HG02870 (cell line): Measurements from ENCODE around the gene COL9A3.

Experiments used
- ATAC-seq: cut with Tn5 transposase; IDR thresholded peaks from one replicate; pipeline ENCODE4 v1.9.1; 2021; ENCODE audit warnings: mild to moderate bottlenecking, moderate library complexity; ENCODE audit not compliant: unreplicated experiment

COL9A3 gene

DNA sequence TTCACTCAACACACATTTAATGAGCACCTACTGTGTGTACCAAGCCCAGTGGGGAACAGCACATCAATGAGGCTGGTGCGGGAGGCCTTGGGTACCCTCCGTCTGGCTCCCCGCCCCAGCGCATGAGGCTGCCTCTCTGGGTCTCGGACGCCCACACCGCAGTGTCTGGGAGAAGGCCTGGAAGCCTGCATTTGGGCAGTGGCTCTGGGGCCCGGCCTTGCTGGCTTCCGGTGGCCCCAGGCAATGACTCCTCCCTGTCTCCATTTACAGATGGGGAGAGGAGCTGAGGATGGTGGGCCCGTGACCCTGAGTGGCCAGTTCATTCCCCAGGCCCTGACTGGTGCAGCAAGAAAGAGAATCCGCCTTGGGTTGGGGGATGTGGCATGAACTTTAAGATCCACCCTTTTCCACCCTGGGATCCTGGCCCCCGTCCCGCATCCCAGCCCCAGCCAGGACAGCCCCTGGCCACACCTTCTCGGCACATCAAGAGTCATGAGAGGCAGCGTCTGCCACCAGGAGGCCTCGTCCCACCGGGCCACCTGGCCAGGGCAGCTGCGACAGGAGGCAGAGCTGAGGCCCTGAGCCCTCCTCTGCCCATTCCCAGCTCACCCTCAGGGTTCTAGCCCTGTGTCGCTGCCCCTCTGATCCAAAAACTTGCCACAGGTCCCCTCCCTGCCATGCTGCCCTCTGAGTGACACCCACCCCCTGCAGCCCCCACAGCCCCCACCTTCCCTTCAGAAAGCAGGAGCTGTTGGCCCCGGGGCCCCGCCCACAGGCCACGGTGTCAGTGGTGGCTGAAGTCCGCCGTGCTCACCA is 38.0 kb upstream of the COL9A3 start:
- ATAC-seq = no peak

DNA sequence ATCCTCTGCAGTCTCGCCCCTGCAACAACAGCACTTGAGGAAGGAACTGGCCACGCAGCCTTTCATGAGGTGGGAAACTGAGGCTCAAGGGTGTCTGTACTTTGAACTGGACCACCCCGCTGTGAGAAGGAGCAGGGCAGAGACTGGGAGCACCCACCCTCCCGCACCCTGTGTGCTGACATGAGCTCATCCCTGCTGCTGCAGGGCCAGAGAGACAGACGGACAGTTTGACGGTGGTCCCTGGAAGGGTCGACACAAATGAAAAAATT is 37.5 kb upstream of the COL9A3 start:
- ATAC-seq = no peak

DNA sequence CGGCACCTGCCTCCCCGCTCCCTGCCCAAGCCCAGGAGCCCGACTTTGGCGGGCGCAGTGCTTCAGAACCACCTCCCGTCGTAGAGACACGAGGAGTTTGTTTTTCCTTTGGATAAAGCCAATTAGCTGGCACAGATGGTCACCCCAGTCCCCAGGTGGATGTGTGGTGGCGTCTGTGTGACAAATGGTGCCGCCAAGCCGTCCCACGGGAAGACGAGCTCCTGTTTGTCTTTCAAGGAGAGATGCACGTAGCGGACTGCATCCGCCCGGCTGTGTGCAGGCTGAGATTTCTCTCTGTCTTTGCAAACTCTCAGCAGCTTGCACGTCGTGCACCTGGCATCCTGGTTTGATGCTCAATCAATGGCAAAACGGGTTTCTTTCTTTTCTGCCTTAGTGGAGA is 36.6 kb upstream of the COL9A3 start:
- no peak for ATAC-seq

DNA sequence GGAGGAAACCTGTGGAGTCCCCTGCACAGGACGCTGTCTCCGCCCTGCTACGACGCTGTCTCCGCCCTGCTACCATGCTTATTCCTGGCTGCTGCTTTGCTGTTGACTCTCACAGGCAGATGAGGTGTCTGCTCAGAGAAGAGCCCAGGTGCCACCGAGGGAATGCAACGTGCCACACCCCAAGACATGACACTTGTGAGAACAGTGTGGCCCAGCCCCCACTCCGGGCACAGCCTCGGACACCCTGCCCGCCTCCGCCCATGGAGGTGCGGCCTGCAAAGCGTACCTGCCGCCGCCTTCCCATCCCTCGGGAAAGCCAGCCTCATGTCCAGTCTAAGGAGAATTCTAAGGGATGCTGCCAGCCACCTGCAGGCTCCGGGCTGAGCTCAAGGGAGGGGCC is 36.2 kb upstream of the COL9A3 start:
- no peak for ATAC-seq

DNA sequence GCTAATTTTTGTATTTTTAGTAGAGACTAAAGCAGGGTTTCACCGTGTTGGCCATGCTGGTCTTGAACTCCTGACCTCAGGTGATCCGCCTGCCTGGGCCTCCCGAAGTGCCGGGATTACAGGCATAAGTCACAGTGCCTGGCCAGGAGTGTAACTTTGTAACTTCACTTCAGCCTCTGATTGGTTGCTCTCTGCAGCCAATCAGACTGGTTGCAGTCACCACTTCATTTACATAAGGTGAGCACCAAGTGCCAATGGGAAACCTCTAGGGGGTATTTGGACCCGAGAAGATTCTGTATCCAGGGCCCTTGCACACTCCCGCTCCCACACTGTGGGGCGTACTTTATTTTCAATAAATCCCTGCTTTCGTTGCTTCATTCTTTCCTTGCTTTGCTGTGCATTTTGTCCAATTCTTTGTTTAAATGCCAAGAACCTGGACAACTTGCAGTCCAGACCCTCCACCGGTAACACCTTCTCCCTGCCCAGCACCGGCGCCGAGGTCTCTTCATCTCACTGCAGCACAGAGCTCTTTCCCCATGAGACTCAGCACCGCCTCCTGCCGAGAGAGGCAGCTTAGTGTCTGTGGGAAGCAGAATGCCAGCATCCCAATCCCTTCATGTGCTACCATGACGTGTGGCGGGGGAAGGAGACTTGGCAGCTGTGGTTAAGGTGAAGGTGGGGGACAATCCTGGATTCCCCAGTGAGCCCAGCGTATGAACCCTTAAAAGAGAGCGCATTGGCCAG is 34.5 kb upstream of the COL9A3 start:
- ATAC-seq = no peak

DNA sequence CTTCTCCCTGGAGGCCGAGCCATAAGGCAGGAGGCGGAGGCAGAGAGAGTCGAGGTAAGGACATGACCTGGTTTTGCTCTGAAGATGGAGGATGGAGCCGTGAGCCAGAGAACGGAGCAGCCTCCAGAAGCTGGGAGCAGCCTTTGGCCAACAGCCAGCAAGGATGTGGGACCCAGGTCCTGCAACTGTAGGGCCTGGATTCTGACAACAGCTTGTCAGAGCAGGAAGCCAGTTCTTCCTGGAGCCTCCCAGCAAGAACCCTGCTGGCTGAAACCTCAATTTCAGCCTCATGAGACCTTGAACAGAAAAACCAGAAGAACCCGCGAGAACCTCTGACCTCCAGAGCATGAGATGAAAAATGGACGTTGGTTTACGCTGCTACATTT is 34.0 kb upstream of the COL9A3 start:
- no peak for ATAC-seq

DNA sequence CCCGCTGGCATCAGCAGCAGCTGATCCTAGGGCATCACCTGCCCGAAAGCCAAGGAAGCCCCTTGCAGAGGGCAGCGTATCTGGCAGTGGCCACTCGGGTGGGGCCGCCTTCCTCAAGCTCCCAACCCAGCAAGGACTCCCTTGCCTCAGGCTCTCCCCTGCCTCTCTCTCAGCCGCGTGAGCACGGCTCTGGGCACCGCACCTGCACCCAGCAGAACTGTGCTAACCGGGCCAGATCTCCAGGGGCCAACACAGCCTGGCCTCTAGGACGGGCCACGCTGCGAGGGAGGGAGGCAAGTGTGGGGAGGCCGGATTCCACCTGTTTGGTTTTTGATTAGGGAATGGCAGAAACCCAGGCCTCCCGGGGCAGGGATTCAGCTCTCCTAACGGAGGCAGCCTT is 32.4 kb upstream of the COL9A3 start:
- ATAC-seq = no peak

DNA sequence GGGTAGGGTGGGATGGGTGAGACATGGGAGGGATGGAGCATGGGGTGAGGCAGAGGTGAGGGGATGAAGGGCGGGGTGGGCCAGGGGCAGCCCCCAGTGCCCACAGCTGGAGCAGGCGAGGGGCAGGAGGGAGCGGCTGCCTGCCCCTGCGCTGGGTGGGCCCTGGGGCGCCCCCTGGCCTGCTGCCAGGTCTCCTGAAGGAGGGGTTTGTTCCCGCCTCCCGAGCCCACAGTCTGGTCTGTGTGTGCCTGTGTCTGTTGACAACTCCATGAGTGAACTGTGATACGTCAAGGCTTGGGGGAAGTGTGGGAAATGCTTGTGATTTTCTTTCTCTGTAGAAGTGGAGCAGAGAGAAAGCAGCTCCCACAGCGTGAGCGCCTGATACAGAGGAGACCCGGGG is 31.5 kb upstream of the COL9A3 start:
- no peak for ATAC-seq

DNA sequence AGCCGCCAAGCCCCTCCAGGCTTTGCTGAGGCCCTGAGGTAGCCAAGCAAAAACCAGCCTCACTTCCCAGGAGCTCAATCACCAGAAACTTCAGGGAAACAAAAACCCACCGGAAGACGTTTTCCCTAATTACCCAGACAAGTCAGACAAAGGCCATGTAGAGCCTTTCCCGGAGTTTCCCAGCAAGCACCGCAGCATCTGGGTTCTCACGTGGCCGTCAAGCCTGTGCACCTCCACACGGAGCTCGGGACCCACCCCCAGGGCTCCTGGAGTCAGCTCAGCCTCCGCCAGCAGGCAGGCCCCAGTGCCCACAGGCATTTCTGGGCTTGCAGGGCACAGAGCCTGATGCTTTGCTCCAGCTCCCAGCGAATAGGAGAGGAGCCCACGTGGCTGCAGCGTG is 30.7 kb upstream of the COL9A3 start:
- no peak for ATAC-seq

DNA sequence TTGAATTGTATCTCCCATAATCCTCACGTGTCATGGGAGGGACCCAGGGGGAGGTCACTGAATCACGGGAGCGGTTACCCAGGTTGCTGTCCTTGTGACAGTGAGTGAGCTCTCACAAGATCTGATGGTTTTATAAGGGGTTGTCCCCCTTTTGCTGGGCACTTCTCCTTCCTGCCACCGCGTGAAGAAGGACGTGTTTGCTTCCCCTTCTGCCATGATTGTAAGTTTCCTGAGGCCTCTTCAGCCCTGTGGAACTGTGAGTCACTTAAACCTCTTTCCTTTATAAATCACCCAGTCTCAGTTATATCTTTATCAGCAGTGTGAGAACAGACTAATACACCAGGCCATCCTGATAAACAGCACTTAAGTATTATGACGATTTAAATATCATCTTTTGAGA is 29.5 kb upstream of the COL9A3 start:
- ATAC-seq = no peak

DNA sequence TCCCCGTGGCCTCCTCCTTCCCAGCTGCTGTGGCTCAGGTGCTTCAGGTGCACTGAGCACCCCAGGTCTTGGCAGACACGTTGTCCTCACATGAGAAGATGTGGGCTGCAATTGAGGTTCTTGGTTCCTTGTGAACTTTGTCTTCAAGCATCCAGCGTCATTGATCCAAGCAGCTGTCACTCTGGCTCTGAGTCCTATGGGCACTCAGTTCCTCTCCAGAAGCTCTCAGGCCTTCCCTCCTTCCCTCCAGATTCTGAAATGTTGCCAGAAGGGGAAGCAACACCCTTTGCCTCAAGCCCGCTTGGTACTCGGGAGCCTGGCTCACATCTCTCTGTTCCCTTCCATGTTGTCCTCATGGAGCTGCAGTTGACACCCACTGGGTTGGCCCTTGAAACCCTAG is 29.0 kb upstream of the COL9A3 start:
- ATAC-seq = no peak

DNA sequence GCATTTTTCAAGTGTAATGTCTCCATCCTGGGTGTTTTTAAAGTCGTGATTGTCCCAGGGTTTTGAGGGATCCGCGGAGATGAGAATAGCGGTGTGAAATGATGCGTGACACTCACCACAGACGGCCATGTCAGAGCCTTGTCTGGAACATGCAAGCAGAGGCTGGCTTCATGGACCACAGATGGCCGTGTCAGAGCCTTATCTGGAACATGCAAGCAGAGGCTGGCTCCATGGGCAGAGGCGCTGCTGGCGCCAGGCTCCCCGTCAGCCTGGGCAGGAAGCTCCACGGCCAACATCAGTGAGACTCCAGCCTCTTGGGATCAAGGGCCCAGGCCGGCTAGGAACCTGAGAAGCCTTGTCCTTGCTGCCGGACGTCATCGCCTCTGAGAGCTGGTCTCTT is 28.2 kb upstream of the COL9A3 start:
- ATAC-seq = no peak

DNA sequence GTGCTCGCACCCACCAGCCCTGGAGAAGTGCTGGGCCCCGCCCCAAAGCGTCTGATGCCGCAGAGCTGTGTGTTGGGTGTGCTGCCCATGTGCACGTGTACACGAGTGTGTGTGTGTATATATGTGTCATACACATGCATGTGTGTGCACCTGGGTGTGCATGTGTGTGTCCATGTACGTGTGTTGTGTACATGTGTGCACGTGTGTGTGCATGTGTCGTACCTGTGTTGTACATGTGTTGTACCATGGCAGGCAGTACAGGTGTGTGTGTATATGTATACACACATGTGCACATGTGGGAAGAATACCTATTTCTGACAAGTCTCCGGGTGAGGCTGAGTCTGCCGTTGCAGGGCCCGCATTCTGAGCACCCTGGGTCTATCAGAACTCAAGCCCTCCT is 26.8 kb upstream of the COL9A3 start:
- no peak for ATAC-seq

DNA sequence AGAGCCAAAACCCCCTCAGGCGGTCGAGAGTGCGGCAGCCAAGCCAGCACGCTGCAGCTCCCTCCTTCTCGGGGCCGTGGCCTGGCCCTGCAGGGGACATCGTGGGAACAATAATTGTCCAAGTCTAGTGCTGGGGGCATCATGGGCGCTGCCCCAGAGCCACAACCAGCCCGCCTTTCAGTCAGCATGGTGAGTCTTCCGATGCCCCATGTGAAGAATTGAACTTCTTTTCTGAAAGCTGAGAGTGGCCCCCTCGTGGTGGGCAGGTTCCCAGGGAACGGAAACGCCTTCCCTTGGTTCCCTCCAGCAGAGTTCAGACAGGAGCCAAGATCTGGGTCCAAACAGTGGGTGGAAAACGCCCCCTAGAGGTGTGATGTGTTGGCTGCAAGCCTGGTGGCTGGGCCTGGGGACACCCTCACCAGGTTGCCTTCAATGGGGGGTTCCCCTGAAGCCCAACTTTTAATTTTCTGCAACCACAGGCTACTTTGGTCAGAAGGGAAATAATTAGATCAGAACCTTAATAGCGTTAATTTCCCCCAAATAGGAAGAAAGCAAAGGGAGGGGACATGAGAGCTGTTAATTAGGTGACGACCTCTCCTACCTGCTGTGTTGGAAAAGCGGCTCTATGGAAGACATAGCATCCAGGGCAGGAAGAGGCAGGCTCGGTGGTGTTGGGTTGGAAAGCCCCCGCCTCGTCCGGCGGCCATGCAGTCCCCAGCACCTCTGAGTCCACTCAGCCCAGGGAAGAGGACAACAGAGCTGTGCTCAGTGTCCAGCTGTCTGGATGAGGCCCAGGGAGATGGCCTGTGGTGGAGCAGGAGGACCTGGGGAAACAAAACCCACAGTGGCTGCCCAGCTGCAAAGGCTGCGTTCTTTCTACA is 25.3 kb upstream of the COL9A3 start:
- ATAC-seq = no peak

DNA sequence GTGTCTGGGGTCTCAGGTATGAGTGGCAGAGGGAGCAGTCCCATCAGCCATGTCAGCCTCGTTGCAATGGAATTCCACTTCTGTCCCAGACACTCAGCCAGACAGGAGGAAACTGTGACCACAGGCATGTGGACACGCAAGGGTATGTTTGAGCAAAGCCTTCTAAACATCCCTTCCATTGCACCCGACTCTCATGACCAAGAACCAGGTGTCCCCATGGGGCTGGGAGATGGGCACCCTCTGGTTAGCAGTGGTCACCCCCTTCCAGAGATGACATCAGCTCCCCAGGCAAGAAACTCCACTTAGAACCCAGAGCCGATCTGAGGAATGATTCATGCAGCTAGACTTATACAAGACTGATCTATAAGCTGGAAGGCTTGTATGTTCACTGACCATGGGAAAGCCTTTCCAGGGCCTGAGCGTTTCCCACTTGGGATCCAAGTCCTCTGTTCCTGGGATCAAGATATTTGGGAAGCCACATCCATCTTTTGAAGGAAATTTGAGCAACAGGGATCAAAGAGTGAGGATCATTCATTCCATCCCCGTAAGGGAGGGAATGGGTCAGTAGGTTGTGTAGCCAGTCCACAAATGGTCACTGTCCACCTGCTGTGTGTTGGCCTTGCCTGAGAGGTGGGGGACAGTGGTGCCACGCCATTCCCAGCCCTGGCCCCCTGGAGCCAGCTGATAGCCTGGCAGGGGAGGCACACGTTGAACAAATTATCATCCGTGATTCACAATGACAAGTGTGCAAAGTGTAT is 24.5 kb upstream of the COL9A3 start:
- ATAC-seq = no peak

DNA sequence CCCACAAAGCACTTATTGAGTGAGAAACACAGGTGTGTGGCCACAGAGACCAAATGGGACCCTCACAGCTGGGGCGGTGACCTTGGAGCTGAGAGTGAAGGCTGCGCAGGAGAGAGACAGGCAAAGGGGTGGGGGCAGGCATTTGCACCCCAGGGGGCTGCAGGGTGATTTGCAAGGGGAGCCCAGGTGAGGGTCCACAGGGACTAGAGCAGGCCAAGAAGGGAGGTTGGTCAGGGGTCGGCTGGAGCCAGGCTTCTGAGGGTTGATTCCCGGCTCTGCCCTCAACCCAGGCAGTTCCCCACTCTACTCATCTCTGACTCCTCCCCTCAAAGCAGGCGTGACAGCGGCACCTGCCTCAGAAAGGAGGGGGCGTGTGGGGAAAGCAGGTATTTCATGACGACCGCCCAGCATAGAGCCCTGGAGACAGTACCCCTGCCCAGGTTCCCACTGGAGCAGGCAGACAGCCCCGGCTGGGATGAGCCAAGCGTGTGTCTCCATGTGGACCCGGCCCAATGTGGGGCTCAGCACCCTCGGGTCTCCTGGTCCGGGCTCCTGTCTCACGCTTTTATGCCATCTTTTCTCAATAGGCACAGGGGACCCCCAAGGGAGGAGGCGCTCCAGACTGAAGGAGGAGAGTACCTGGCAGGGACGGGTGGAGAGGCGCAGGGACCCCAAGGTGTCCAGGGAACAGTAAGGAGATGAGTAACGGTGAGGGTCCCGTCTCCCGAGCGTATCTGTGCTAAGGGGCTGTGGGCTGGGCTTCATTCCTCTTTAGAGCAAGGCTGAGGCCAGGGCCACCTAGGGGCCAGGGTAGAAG is 23.7 kb upstream of the COL9A3 start:
- no peak for ATAC-seq

DNA sequence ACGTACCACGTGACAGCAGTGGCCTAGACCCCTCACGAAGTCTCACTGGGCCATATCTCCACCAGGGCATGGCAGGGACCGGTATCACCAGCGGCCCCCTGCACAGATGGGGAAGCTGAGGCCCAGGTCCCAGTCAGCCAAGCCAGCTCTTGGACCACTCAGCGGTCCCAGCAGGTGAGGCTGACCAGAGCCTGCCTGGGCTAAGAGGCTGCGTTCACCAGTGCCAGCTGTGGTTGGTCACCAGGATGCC is 23.2 kb upstream of the COL9A3 start:
- ATAC-seq = no peak

DNA sequence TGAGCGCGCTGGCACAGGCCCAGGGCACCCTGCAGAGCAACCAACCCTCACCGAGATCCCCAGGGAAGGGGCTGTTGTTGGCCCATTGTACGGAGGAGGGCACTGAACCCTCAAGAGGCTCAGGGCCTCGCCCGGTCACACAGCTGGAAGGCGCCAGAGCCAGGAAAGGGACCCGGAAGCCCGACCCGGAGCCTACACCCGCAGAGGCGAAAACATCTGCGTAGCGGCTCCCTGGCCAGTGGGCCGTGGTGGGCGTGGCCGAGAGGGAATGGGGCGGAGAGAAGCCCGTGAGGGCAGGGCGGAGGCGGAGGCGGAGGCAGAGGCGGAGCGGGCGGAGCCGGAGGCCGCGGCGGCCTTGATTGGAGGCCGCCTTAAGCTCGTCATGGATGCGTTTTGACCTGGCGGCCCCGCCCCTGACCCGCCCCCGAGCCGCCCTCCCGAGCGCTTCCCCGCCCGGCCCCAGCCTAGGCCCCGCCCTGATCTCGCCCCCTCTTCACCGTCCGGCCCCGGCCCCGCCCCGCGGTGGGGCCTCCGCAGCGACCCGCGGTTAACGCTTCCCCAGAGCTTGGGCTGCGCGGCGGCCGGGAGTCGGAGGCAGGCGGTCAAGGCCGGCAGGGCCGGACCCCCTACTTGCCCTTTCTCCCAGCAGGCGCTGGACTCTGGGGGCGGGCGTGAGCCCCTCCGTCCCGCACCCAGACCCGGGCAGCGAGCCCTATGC is 22.7 kb upstream of the COL9A3 start:
- peak; percentile 65 for ATAC-seq

DNA sequence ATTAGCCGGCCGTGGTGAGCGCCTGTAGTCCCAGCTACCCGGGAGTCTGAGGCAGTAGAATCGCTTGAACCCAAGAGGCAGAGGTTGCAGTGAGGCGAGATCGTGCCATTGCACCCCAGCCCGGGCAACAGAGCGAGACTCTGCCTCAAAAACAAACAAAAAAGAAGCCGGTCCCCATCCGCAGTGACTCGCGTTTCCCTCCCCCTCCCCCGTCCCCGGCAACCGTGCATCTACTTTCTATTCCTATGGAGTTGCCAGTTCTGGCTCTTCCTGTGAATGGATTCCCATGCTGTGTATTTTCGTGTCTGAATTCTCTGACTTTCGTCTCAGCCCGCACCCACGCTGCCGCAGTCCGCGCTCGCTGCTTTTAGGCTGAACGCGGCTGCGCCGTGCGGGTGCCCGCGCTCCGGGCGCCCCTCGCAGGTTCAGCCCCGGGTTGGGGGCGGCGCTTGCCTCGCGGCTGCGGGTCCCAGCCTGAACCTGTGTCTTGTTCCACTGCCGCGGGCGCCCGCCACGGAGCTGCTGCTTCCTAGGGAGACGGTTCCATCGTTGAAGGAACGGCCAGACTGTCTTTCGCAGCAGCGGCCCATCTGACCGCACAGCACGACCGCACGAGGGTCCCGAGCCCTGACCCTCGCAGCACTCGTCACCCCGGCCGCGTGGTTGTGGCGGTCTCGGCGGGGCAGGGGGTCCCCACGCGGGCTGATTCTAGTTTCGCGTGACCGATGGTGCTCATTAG is 21.7 kb upstream of the COL9A3 start:
- no peak for ATAC-seq
